ENCODE measurements around the gene GPR21.

Gene GPR21, protein sequence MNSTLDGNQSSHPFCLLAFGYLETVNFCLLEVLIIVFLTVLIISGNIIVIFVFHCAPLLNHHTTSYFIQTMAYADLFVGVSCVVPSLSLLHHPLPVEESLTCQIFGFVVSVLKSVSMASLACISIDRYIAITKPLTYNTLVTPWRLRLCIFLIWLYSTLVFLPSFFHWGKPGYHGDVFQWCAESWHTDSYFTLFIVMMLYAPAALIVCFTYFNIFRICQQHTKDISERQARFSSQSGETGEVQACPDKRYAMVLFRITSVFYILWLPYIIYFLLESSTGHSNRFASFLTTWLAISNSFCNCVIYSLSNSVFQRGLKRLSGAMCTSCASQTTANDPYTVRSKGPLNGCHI

DNA sequence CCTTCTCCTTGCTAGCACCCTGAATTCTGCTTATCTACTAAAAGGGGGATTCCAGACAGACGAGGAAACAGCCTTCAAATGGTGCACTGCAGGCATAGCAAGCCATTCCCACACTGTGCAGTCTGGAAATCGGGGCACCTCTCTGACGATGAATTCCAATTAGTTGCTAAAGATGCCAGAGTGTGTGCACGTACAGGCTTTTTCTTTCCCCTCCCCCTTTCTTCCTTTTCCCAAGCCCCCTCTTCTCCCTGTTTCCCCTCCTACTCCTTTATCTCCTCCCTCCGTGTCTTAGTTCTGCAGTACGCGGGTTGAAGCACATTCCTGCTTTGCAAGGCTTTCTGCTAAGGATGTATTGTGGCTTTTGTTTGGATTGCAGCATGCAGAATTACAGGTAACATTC is at the start of gene GPR21:
TSS of gene GPR21 (plus strand) at position 316 of the 400 bp plus-strand sequence. CDS start 900 bp downstream, outside the sequence.
- DNase-seq = no peak

- no peak for DNase-seq
These were observed 47.5 kb upstream of the GPR21 start for GRCh38 chr9:122986010-122986409.

DNA sequence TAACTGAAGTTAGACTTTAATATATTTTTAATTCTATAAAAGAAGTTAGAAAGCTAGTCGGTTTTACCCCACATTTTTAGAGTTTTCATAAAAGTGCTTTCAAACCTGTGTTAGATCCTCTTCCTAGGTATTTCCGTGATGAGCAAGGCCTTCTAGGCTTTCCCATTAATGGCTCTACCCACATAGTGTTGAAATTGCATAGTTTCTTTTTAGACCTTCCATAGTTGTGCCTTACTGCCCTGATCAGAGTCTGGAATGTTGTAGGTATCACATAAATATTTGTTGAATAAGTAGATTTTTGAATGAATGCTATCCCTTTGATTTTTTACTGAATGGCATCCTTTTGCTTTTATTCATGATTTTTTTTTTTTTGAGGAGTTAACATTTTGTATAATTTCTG is 45.3 kb upstream of the GPR21 start:
- no peak for DNase-seq

- no peak for DNase-seq
These were observed 44.4 kb upstream of the GPR21 start for GRCh38 chr9:122988920-122989621.

DNA sequence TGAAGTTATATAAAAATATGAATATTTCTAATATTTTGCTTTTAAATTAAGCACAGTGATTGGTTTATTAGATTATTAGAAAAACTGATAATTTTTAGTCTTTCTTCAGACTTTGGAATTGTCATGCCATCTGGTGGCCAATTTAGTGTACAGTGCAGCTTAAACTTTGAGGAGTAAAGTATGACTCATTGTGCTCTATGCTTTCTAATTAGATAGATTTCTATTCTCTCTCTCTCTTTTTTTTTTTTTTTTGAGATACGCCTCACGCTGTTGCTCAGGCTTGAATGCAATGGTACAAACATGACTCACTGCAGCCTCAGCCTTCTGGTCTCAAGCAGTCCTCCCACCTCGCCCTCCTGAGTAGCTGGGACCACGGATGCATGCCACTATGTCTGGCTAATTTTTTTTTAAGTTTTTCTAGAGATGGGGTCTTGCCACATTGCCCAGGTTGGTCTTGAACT is 42.1 kb upstream of the GPR21 start:
- DNase-seq = no peak

DNA sequence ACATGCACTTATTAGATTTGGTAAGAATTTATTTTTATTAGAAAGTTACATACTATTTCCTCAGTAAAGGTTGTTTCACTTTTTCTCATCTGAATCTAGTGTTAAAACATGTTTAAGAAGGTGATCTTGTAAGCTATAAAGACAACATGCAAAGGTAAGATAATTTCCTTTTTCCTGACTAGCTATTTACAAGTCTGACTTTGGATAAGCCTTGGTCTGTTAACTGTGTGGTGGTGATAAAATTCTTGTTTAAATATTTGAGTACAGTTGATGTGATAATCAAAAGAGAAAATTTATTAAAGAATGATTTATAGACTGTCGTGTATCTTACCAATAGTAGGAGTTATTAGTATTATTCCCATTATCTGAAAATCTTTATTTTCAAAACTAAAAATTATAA is 36.9 kb upstream of the GPR21 start:
- DNase-seq = no peak

GRCh38 chr9:122998448-122998847 is 35.0 kb upstream of the GPR21 start:
- no peak for DNase-seq

DNA sequence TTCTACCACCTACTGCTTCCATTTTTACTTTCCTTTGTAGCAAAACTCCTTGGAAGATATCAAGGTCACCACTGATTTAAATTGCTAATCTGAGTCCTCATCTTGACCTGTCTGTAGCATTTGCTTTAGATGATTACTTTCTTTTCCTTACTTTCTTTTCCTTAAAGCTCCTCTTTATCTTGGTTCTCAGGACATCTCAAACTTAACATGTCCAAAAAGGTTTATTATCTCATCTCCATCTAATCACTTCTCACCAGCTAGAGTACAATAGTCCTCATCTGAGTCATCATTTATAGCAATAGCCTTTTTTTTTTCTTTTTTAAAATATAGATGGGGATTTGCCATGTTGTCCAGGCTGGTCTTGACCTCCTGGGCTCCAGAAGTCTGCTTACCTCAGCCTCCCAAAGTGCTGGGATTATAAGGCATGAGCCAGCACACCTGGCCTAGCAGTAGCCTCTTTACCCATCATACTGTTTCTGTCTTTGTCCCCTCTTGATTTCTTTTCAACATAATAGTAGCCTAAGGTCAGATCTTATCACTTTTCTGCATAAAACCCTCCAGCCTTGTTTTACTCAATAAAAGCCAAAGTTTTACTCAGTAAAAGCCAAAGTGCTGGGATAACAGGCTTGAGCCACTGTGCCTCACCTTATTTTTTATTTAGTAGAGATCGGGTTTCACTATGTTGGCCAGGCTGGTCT is 32.9 kb upstream of the GPR21 start:
- no peak for DNase-seq

GRCh38 chr9:123002754-123003153 is 30.7 kb upstream of the GPR21 start:
- no peak for DNase-seq

DNA sequence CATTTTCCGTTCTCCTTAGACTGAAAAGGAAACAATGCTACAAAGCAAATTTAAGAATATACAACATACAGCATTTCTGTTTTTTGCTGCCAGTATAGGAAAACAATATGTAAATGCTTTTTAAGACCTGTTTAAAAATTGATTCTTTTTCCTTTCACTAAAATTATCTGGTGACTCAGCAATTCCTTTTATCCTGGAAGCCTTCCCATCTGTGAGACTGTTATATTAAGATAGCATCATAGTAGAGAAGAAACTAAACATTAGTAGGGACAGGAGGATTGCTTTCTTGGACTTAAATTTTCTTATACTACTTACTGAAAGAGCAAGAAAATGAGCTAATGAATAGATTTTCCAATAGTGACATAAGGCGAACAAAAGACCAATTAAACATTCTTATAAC is 30.0 kb upstream of the GPR21 start:
- DNase-seq = no peak

- no peak for DNase-seq
These were observed 27.5 kb upstream of the GPR21 start for GRCh38 chr9:123005964-123006363.

DNA sequence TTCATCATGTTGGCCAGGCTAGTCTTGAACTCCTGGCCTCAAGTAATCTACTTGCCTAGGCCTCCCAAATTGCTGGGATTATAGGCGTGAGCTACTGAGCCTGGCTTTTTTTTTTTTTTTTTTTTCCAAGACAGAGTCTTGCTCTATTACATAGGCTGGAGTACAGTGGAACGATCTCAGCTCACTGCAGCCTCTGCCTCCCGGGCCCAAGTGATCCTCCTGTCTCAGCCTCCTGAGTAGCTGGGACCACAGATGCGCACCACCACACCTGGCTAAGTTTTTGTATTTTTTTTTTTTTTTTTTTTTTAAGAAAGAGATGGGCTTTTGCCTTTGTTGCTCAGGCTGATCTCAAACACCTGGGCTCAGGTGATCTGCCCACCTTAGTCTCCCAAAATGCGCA is 26.2 kb upstream of the GPR21 start:
- DNase-seq = no peak

DNA sequence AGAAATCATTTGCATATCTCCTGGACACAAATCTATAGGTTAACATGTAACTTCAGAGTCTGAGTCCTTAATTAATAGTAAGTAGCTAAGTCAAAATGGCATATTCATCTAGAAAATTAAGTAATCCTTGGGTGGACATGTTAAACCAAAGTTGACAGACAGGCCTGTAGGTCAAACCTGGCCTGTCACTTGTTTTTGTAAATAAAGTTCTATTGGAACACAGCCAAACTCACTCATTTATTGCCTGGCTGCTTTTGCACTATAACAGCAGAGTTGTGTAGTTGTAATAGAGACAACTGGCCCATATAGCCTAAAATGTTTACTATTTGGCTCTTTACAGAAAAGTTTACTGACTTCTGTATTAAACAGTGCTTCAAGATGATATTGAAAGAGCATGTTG is 24.6 kb upstream of the GPR21 start:
- DNase-seq = no peak

DNA sequence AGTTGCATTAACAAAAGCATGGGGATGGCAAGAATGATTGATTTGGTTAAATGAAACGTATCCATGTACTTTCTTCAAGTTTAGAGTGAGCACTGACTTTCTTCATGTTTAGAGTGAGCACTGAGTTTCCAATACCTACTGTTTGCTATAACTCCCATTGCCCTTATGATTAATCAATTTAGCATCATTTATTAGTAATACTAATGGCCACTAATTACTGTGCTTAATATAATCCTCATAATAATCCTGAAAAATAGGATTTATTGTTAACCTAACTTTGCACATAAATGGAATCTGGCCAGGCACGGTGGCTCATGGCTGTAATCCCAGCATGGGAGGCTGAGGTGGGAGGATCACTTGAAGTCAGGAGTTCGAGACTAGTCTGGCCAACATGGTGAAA is 22.1 kb upstream of the GPR21 start:
- no peak for DNase-seq

DNA sequence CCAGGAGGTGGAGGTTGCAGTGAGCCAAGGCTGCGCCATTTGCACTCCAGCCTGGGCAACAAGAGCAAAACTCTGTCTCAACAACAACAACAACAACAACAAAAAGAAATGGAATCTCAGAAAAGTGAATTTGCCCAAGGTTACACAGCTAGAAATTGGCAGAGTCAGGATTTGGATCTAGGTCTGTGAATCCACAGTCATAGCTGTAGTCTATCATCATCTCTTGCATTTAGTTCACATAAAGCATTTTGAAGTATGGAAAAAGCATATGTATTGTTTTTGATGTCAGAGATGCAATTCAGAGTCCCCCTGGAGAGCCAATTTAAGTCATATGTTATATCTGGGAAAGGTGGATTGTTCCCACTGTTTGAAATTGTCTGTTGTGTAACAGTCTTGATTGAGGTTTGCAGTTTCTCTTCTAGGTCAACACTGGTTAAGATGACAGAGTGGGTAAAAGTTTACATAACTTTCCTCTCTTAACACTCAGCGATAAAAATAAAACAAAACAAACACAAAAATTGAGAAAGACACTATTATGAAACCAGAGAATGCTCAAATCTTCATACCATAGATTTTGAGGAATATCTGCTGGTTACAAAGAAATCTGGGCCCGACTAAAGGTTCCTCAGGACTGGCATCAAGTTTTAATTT is 21.5 kb upstream of the GPR21 start:
- DNase-seq = no peak

DNA sequence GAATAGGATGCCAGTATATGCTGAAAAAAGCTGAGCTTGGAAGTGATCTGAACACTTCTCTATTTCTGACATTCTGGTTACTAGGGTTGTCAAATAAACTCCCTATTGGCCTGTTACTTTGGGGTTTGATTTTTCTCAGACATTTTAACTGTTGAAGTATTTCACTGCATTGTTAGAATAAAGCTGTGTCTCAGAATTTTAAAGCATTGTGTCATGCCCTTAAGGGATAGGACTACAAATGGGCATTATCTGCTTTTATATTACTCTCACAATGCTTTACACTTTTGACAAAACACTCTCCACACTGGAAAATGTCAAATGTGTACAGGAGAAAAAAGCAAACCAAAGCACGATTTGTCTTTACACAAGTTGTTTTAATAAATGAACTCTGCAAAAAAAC is 16.8 kb upstream of the GPR21 start:
- no peak for DNase-seq

DNA sequence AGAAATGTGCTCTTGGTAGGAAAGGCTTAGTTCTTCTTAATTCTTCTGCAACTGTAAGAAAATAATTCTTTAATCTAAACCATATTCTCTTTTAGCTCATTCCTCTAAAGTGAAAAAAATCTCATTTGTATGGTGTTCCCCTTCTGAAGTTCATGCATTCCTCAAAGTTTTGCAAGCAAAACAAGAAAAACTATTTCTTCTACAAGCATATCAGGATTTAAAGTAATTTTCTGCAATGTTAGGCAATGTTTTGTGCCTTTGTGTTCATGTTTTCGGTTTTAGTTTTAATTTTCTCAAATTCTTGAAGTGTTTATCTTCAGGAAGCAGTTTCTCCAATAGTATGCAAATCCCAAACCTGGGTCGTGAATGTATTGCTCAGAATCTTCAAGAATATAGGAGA is 12.7 kb upstream of the GPR21 start:
- DNase-seq = no peak

DNA sequence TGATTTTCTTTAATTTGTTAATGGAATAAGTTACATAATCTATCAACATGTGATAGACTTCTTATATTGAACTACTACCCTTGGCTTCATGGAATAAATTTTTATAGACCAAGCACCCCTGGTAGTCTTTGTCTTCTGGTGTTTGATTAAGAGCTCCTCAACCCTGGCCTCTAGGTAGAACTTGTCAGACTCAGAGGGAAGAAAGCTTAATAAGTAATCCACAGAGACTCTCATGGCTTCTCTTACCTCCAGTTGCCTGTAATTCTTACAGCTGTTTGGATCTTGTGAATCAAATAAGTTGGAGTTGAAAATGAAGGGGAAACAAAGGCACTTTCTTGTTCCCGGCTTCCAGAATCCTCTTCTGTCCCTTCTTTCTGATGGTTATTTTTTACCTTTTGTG is 7.0 kb upstream of the GPR21 start:
- DNase-seq = no peak

- no peak for DNase-seq
These were observed 6.0 kb upstream of the GPR21 start for GRCh38 chr9:123027517-123027916.

DNA sequence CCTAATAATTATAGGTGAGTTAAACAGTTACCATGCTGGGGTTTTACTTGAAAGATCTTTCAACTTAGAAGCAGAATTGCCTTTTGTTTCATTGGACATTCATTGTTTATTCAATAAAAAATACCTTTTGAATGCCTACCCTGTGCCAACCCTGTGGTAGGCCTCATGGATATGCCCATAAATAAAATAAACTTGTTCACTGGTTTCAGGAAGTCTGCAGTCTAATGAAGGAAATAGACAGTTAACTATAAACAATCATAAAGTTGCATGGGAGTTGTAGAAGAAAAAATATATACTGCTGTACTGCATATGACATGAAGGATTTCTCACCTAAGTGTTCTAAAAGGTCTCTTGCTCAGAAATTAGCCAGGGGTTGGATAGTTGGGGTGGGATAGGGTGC is 5.3 kb upstream of the GPR21 start:
- no peak for DNase-seq

- DNase-seq = no peak
These were observed 4.5 kb upstream of the GPR21 start for GRCh38 chr9:123028973-123029372.

GRCh38 chr9:123031963-123032362 is 1.5 kb upstream of the GPR21 start:
- DNase-seq = no peak

GRCh38 chr9:123033864-123034601 is 566 bp downstream of the GPR21 start:
- no peak for DNase-seq

Data from activated T-cell treated with anti-CD3 and anti-CD28 coated beads, Interleukin-2, amount 50 U/mL, for 1 hour (primary cell).